Measurements from ENCODE around the gene CD74.

DNA sequence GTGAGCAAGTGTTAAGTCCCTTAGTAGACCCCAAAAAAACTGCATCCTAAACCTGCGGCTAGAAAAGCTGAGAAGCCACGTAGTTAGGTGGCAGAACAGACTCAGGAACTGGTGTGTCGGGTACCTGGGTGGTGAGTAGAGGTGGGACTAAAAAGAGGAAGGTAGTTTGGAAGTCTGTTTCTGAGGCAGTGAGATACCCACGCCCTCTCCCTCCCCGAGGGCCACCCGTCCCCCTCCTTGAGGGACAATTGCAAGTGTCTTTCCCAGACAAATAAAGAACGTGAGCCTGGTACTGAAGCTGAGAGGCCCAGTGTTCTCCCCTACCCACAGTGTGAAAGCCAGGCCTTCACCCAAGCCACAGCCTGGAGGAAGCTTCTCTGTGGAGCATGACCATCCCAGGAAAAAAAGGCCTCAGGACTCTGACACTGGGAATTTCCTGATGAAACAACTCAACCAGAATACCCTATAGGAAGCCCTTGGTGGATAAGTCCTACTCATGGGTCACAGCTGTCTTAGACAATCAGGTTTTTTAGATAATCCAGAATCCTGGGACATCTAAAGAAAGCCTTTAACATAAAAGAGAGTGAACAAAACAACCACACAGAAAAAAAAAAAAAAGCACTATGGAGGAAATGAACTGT is 7.0 kb upstream of the CD74 start:
- TF ChIP-seq, protein P1, sequence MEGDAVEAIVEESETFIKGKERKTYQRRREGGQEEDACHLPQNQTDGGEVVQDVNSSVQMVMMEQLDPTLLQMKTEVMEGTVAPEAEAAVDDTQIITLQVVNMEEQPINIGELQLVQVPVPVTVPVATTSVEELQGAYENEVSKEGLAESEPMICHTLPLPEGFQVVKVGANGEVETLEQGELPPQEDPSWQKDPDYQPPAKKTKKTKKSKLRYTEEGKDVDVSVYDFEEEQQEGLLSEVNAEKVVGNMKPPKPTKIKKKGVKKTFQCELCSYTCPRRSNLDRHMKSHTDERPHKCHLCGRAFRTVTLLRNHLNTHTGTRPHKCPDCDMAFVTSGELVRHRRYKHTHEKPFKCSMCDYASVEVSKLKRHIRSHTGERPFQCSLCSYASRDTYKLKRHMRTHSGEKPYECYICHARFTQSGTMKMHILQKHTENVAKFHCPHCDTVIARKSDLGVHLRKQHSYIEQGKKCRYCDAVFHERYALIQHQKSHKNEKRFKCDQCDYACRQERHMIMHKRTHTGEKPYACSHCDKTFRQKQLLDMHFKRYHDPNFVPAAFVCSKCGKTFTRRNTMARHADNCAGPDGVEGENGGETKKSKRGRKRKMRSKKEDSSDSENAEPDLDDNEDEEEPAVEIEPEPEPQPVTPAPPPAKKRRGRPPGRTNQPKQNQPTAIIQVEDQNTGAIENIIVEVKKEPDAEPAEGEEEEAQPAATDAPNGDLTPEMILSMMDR (IDR thresholded peaks at IDR 0.05): no peak
- TF ChIP-seq POLR2A (IDR thresholded peaks at IDR 0.05) (no peak), POLR2AphosphoS5 (IDR thresholded peaks at IDR 0.05) (no peak), EP300 (IDR thresholded peaks at IDR 0.05) (no peak)
